HG03097 (cell line): ENCODE measurements around the gene SF3B5.
"Not testable (repeated sequence)": the region's sequence is repeated elsewhere in the genome, so short reads cannot be mapped to it uniquely, and the experiment has no call there.

Experiments
- ATAC-seq: cut with Tn5 transposase; IDR thresholded peaks from one replicate; pipeline ENCODE4 v1.9.1; 2021; ENCODE audit not compliant: unreplicated experiment, low FRiP score

The SF3B5 gene

DNA sequence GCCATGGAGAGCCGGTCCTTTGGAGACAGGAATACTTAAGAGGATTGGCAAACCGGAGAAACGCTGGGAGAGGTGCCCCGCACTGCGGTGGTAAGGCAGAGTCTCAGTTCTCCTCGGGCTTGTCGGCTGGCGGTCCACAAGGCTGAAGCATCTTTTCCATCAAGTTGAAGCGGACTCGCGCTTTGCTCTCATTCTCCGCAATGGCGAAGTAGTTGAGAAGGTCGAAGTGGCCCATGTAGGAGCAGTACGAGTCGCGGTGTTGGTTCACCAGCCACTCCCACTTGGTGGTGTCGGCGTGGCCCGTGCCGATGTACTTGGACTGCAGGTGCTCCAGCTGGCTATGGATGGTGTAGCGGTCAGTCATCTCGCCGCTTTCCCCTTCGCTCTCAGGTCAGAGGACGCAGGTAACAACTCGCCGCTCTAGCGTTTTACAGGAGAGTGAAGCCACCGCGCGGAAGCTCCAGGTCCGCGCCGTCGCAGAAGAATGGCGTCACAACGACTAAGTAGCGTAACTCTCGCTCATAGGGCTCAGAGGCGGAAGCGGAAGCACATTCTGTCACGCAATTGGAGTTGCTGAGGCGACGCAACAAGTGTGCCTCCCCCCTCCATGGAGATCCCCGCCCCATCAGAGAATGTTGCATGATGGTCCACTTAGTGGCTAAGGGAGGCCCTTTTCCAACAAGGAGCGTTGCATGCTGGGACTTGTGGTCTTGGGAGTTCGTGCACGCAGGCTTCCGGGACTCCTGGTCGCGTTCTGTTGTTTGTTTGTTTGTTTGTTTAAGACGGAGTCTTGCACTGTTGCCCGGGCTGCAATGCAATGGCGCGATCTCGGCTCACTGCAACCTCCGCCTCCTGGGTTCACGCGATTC lies at the start of gene SF3B5:
TSS of gene SF3B5 (minus strand) at position 440 of the 869 bp plus-strand sequence. CDS start at position 364, 76 bp downstream.
- ATAC-seq, result peak; percentile 97

- ATAC-seq, result no peak
These were observed 49.6 kb upstream of the SF3B5 start for GRCh38 chr6:144144996-144145395.

- no peak for ATAC-seq
These were observed 48.5 kb upstream of the SF3B5 start for GRCh38 chr6:144143878-144144277.

DNA sequence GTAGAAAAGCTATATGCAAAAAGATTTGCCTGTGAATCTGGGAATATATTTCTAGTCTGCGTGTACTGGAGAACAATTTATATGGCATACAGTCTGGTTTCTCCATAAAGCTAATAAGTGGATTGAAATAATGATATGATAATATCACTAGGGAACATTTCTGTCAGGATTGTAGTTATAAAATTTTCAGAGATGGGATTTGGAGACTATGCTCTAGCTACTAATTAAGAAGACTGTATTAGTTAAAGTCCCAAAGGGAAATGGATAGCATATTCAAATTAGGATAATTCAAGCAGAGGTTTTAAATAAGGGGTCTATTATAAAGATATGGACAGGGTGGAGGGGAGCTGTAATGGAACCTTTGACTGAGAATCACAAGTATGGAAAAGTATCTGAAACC lies 47.7 kb upstream of the SF3B5 start:
- ATAC-seq, result no peak

GRCh38 chr6:144141470-144141869 lies 46.1 kb upstream of the SF3B5 start:
- ATAC-seq, result no peak

GRCh38 chr6:144140867-144141266 lies 45.5 kb upstream of the SF3B5 start:
- ATAC-seq, result no peak

- no peak for ATAC-seq
These were observed 44.4 kb upstream of the SF3B5 start for GRCh38 chr6:144139817-144140216.

DNA sequence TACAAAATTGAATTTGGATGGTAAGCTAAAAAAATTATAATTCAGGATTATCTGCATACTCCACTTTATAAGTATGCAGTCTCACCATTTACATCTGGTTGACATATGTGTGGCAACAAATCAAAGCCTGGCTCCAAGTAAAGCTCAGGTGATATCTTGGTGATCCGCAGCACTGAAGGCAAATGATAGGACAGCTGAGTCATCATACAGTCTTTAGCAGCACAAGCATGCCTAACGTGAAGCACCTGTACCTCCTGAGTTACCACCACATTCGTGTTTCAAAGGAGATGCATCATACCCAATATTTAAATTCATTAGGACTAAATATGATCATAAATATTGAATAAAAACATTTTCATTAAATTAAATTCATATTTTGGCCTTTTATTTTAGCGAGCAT lies 43.2 kb upstream of the SF3B5 start:
- no peak for ATAC-seq

- no peak for ATAC-seq
These were observed 39.4 kb upstream of the SF3B5 start for GRCh38 chr6:144134737-144135136.

GRCh38 chr6:144134176-144134575 lies 38.8 kb upstream of the SF3B5 start:
- no peak for ATAC-seq

DNA sequence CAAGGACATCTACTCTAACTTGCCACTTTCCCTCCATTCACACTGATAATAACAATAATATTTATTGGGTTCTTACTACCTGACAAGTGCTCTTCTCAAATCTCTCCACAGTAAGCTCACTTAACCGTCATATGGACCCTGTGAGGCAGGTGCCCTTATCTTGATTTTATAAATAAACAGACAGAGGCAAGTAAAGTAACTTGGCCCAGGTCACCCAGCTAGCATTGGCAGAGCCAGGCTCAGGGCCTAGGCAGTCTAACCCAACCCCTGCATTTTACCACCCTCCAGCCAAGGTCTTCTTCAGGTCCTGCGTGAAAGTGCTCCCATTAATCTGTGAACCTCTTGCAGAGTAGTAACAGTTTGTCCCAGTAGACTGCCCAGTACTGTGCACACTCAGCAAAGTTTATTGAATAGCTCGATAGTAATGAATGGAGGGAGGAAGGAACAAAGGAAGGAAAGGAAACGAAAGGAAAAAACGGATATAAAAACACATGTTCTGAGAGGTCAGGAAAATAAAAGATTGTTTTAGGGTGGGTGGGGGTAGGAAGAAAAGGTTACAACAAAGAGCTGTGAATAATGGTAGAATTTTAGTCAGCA lies 38.0 kb upstream of the SF3B5 start:
- no peak for ATAC-seq

DNA sequence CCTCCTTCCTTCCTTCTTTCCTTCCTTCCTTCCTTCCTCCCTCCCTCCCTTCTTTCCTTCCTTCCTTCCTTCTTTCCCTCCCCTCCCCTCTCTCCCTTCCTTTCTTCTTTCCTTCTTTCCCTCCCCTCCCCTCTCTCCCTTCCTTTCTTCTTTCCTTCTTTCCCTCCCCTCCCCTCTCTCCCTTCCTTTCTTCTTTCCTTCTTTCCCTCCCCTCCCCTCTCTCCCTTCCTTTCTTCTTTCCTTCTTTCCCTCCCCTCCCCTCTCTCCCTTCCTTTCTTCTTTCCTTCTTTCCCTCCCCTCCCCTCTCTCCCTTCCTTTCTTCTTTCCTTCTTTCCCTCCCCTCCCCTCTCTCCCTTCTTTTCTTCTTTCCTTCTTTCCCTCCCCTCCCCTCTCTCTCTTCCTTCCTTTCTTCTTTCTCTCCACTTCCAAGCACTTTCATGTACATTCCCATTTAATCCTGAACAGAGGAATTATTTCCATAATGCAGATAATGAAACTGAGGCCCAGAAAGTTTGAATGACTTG lies 36.9 kb upstream of the SF3B5 start:
- not testable (repeated sequence) for ATAC-seq

DNA sequence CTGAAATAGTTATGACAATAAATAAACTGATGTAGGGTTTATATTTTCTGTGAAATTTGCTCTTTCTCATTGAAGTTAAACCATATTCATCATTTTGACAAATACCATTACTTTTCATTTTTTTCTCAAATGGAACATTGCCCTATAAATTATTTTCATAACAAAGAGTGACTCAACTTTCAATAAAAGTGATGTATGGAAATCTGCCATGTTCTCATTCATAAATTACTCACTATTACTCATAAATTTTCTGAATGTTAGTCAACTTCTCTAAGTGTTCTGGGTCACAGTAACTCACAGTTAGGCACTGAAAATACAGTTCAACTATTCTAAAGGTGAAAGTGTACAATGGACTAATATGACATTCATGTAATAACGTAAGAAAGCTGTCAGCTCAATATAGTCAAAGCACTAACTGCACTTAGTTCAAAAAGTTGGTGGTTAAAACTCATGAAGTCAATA lies 35.9 kb upstream of the SF3B5 start:
- ATAC-seq, result no peak

- ATAC-seq, result no peak
These were observed 34.1 kb upstream of the SF3B5 start for GRCh38 chr6:144129469-144129868.

- ATAC-seq, result no peak
These were observed 31.7 kb upstream of the SF3B5 start for GRCh38 chr6:144127097-144127496.

GRCh38 chr6:144123836-144124235 lies 28.5 kb upstream of the SF3B5 start:
- no peak for ATAC-seq

DNA sequence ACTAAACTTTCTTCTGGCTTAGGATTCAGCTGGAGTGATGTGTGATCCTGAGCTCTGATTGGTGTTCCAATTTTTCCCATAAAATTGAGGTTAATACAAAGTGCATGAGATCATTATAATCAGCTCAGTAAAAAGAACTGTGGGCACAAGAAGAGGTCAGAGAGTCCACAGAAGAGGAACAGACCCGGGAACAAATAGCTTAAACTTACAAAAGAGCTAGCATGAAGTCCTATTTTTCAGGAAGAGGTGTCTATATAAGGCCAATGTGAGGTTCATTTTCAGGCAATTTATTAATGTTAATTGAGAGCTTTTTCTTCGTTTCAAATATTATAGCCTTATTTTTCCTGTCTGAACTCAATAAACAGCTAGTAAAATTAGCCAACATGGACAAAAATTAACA lies 28.0 kb upstream of the SF3B5 start:
- no peak for ATAC-seq

DNA sequence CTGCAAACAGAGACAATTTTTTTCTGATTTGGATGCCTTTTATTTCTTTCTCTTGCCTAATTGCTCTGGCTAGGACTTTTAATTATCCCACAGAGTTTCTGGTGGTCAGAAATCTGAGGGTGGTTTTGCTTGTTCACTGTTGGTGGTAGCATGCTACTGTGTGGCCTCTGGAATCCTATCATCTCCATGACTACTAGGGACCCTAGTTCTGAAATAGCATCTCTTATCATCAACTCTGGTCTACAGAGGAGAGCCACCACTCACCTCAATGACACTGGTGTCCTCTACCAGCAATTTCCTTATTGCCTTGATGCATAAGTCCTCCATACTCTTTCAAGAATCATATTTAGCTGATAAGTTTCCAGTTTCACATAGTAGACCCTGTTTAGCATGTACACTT lies 27.5 kb upstream of the SF3B5 start:
- ATAC-seq, result no peak

DNA sequence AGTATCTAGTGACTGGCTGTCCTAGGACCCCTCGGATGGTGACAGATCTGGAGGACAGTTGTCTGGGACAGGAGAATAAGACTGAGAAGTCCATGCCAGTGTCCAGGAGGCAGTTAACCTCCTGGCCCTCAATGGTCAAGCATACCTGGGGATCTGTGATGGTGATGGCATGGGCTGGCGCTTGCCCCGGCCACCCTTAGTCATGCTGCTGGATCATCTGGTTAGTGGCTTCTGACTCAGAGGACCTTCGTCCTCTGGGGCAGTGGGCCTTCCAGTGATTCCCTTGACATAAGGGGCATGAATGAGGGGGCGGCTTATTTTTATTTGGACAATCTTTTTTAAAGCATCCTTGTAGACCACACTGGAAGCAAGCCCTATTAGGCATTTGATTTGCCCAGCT lies 24.0 kb upstream of the SF3B5 start:
- ATAC-seq, result no peak

DNA sequence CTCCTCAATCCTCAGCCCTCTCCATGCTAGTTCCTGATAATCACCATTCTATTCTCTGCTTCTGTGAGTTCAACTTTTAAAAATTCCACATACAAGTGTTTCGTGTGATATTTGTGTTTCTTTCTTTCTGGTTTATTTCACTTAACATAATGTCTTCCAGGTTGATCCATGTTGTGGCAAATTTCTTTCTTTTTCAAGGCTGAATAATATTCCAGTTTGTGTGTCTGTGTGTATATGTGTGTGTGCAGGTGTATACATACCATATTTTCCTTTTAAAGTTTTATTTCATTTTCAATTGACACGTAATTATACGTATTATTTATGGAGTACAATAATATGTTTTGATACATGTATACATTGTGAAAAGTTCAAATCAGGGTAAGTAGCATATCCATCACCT lies 19.8 kb upstream of the SF3B5 start:
- ATAC-seq, result no peak

DNA sequence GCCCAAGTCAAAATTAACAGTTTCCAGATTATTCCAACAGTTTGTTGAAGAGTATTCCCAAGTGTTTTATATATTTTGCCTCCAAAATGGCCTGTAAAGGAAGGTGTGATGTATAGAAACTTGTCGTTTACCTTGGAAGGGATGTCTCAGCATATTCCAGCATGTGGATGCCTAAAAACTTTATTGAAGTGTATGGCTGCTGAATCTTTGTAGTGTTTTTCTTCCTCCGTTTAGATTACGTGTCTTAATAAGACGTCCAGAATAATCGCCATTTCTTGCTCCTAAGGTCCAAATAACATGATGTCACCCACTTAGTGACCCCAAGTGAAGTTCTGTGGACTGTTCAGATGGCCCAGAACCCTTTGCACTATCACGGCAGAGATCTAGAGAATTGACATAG lies 18.0 kb upstream of the SF3B5 start:
- no peak for ATAC-seq

GRCh38 chr6:144110210-144110609 lies 14.8 kb upstream of the SF3B5 start:
- ATAC-seq, result no peak
